Testis (tissue), 2 donors: ENCODE data around the gene RFX8.

Experiments used
- POLR2A ChIP-seq: fragments of 450-650 bp; IDR thresholded peaks from one replicate; pipeline ENCODE4 v1.6.1; 2017; ENCODE audit warnings: antibody characterized with exemption, mild to moderate bottlenecking, moderate library complexity
- TF ChIP-seq, protein P1 (sequence below), 3 experiments: fragments of 450-650 bp in 2 of 3; fragments of 200-600 bp in 1 of 3; sonication (generic) in 1 of 3; IDR thresholded peaks; one replicate each; pipeline ENCODE4 v1.5.1; 2016 to 2019; ENCODE audit warnings: antibody characterized with exemption in 3 of 3, mild to moderate bottlenecking in 2 of 3, moderate library complexity in 1 of 3

DNA sequence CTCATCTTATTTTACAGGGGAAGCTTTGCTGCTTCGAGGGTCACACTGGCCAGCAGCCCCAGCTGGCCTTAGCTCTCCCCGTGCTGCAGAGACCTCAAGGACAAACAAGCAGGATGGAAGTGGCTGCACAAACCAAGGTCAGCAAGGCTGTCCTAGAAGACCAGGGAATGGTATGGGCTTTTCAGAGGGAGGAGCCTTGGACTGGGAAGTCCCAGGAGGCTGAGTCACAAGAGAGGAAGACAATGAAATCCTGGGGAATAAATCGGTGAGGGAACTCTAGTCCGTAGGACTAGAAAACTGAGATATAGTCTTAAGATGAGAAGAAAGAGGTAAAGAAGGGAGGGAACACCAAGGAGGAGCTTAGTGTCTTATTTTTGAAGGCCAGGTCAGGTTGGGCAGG lies 103.3 kb downstream of the RFX8 start:
- TF ChIP-seq, protein P1, sequence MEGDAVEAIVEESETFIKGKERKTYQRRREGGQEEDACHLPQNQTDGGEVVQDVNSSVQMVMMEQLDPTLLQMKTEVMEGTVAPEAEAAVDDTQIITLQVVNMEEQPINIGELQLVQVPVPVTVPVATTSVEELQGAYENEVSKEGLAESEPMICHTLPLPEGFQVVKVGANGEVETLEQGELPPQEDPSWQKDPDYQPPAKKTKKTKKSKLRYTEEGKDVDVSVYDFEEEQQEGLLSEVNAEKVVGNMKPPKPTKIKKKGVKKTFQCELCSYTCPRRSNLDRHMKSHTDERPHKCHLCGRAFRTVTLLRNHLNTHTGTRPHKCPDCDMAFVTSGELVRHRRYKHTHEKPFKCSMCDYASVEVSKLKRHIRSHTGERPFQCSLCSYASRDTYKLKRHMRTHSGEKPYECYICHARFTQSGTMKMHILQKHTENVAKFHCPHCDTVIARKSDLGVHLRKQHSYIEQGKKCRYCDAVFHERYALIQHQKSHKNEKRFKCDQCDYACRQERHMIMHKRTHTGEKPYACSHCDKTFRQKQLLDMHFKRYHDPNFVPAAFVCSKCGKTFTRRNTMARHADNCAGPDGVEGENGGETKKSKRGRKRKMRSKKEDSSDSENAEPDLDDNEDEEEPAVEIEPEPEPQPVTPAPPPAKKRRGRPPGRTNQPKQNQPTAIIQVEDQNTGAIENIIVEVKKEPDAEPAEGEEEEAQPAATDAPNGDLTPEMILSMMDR (IDR thresholded peaks at IDR 0.05): no peak
- no peak for TF ChIP-seq POLR2A
